GM12878 (cell line): ENCODE results near the gene SBK2. TPM values are rescaled to one million over a fixed set of nuclear protein-coding genes. Genes with fewer than 3 reads are reported as not detected.
A peak's percentile ranks its signal among the peaks of the same experiment; 100 is the strongest.

Source experiments
- ATAC-seq: fragments of 200-7000 bp; cut with Tn5 transposase; 3 replicates; pipeline ENCODE4 v1.9.1; 2020; ENCODE audit warnings: mild to moderate bottlenecking, moderate library complexity
- BruUV-seq: library from RNA; stranded (reverse); fragments of 400-500 nt; replicated peaks from 2 replicates; lab custom pipeline; 2021; lab: Mats Ljungman, UMichigan
- CTCF ChIA-PET: fragments of 300-600 bp; sonication (Branson Sonifier 250); formaldehyde crosslinking; extraction: SDS; loops from one replicate; lab custom pipeline; 2021; ENCODE audit warnings: inconsistent platforms; lab: Yijun Ruan, JAX
- POLR2A ChIA-PET: fragments of 350-600 bp; formaldehyde crosslinking; extraction: SDS; loops from one replicate; lab custom pipeline; 2021; ENCODE audit warnings: inconsistent platforms; lab: Charles Lee
- RAD21 ChIA-PET: fragments of 300-600 bp; sonication (Branson Sonifier 250); formaldehyde crosslinking; loops from one replicate; lab custom pipeline; 2023; ENCODE audit warnings: antibody characterized with exemption; ENCODE audit not compliant: unreplicated experiment; lab: Charles Lee
- SMC1A ChIA-PET: fragments of 300-600 bp; sonication (Branson Sonifier 250); formaldehyde crosslinking; loops from one replicate; lab custom pipeline; 2023; ENCODE audit not compliant: unreplicated experiment, uncharacterized antibody; lab: Charles Lee
- DNase-seq: peaks from one replicate; pipeline ENCODE4 v3.0.0-alpha.2; 2011; ENCODE audit warnings: low read depth, low spot score
- FAIRE-seq: peaks from 3 replicates; lab custom pipeline; 2011; peaks lifted over from hg19 to GRCh38; lab: Jason Lieb, UNC
- H2AFZ ChIP-seq: 2 replicates; pipeline ENCODE4 v1.6.0; 2011; ENCODE audit warnings: low read depth, low read length, control low read depth; ENCODE audit not compliant: control insufficient read depth
- H3K27ac ChIP-seq: 2 replicates; pipeline ENCODE4 v1.5.1; 2011; ENCODE audit warnings: control low read depth; ENCODE audit not compliant: control insufficient read depth, insufficient read depth
- H3K27me3 ChIP-seq, 2 experiments: replicated peaks in 1 of 2; 2 replicates each; pipeline versions ENCODE4 v1.6.0 to v1.6.1; 2011; ENCODE audit warnings: low read length in 1 of 2; ENCODE audit not compliant: control insufficient read depth in 2 of 2, insufficient read depth in 2 of 2
- H3K36me3 ChIP-seq, 2 experiments: 2 replicates each; pipeline ENCODE4 v1.5.1; 2011; ENCODE audit warnings: low read length in 1 of 2; ENCODE audit not compliant: control insufficient read depth in 2 of 2, insufficient read depth in 2 of 2
- H3K4me1 ChIP-seq: 2 replicates; pipeline ENCODE4 v1.6.1; 2011; ENCODE audit warnings: mild to moderate bottlenecking, low read length, moderate library complexity, mixed read lengths; ENCODE audit not compliant: control insufficient read depth, insufficient read depth
- H3K4me2 ChIP-seq: 2 replicates; pipeline ENCODE4 v1.6.0; 2011; ENCODE audit warnings: control low read depth; ENCODE audit not compliant: control insufficient read depth, insufficient read depth
- H3K4me3 ChIP-seq: fragments of 200-600 bp; sonication (generic); 2 replicates; pipeline ENCODE4 v1.5.1; 2016
- H3K79me2 ChIP-seq: 2 replicates; pipeline ENCODE4 v1.6.0; 2011; ENCODE audit warnings: low read length; ENCODE audit not compliant: control insufficient read depth, insufficient read depth
- H3K9ac ChIP-seq: 2 replicates; pipeline ENCODE4 v1.8.0; 2011; ENCODE audit warnings: low read length, control low read depth, mixed read lengths; ENCODE audit not compliant: control insufficient read depth, insufficient read depth
- H3K9me3 ChIP-seq: replicated peaks from 3 replicates; pipeline ENCODE4 v1.5.1; 2011; ENCODE audit warnings: mild to moderate bottlenecking, low read length; ENCODE audit not compliant: control insufficient read depth, insufficient read depth
- H4K20me1 ChIP-seq: 2 replicates; pipeline ENCODE4 v1.6.0; 2011; ENCODE audit not compliant: control insufficient read depth, insufficient read depth
- BMI1 ChIP-seq: fragments of 450-650 bp; IDR thresholded peaks from 2 replicates; pipeline ENCODE4 v1.6.1; 2016; ENCODE audit warnings: mild to moderate bottlenecking, moderate library complexity, borderline replicate concordance
- CBX3 ChIP-seq: fragments of 200-600 bp; sonication (generic); IDR thresholded peaks from 2 replicates; pipeline ENCODE4 v1.6.1; 2016; ENCODE audit warnings: low read depth, borderline replicate concordance
- SIX5 ChIP-seq: IDR thresholded peaks from 2 replicates; pipeline ENCODE4 v1.6.1; 2011; ENCODE audit warnings: mild to moderate bottlenecking, low read depth, low read length, moderate library complexity; ENCODE audit not compliant: severe bottlenecking
- SMC3 ChIP-seq: IDR thresholded peaks from 2 replicates; pipeline ENCODE4 v1.6.1; 2011; ENCODE audit warnings: low read length, improper control_type of control experiment, borderline replicate concordance
- YY1 ChIP-seq: IDR thresholded peaks from 2 replicates; pipeline ENCODE4 v1.6.1; 2011; ENCODE audit warnings: low read depth, mild to moderate bottlenecking, low read length
- WGBS: methylation state at CpG from one replicate; pipeline ENCODE4 v1.1.6; 2016; ENCODE audit warnings: low lambda C conversion rate; ENCODE audit not compliant: insufficient replicate concordance, insufficient coverage; ENCODE audit errors: missing lambda C conversion rate; 5-methylcytosine and 5-hydroxymethylcytosine counted together
- in situ Hi-C: fragments of 300-500 bp; cut with MboI; formaldehyde crosslinking; loops from 9 replicates; pipeline ENCODE4 v1.14.3; 2018; ENCODE audit warnings: mixed read lengths
- intact Hi-C: fragments of 100-400 bp; cut with micrococcal nuclease; formaldehyde crosslinking; loops from one replicate; pipeline ENCODE4 v1.14.2; 2022; ENCODE audit not compliant: unreplicated experiment
- polyA plus RNA-seq, 11 experiments: library from polyadenylated mRNA; depleted of rRNA in 4 of 11; unstranded in 6 of 11; stranded (reverse) in 5 of 11; fragments of >200 nt; fragmentation: Nextera tagmentation in 4 of 11; fragmentation: Illumina TruSeq in 1 of 11; extraction: Ambion mirVana in 4 of 11; extraction: Trizol in 1 of 11; gene quantifications; 1 replicate in 1 of 11; 2 replicates in 10 of 11; pipeline versions ENCODE4 v1.2.1 to v1.2.3, GENCODE V29; 2011 to 2016; ENCODE audit warnings: inconsistent platforms in 2 of 11, missing spikeins in 2 of 11, low read depth in 1 of 11
- total RNA-seq, 4 experiments: library from RNA; depleted of rRNA in 3 of 4; stranded (reverse); fragments of >200 nt in 3 of 4; fragmentation: Illumina TruSeq in 1 of 4; extraction: Trizol in 1 of 4; gene quantifications; 2 replicates each; pipeline versions ENCODE4 v1.2.1 to v1.2.3, GENCODE V29; 2013 to 2021
- TF ChIP-seq, protein P1 (sequence below): fragments of 450-650 bp; IDR thresholded peaks from 2 replicates; pipeline ENCODE4 v1.6.1; 2016; ENCODE audit warnings: mild to moderate bottlenecking, moderate library complexity, borderline replicate concordance
- TF ChIP-seq, protein P2 (sequence below): IDR thresholded peaks from 2 replicates; pipeline ENCODE4 v1.6.1; 2012; ENCODE audit warnings: low read depth, low read length, improper control_type of control experiment
- TF ChIP-seq, protein P3 (sequence below): IDR thresholded peaks from 2 replicates; pipeline ENCODE4 v1.6.1; 2012; ENCODE audit warnings: improper control_type of control experiment, low read depth, low read length; ENCODE audit not compliant: insufficient replicate concordance

The SBK2 gene
- total and polyA plus RNA-seq, 10 of the 15 experiments (the other 5 are each of a cell fraction or from before 2014, with no cell fraction given), result not detected

DNA sequence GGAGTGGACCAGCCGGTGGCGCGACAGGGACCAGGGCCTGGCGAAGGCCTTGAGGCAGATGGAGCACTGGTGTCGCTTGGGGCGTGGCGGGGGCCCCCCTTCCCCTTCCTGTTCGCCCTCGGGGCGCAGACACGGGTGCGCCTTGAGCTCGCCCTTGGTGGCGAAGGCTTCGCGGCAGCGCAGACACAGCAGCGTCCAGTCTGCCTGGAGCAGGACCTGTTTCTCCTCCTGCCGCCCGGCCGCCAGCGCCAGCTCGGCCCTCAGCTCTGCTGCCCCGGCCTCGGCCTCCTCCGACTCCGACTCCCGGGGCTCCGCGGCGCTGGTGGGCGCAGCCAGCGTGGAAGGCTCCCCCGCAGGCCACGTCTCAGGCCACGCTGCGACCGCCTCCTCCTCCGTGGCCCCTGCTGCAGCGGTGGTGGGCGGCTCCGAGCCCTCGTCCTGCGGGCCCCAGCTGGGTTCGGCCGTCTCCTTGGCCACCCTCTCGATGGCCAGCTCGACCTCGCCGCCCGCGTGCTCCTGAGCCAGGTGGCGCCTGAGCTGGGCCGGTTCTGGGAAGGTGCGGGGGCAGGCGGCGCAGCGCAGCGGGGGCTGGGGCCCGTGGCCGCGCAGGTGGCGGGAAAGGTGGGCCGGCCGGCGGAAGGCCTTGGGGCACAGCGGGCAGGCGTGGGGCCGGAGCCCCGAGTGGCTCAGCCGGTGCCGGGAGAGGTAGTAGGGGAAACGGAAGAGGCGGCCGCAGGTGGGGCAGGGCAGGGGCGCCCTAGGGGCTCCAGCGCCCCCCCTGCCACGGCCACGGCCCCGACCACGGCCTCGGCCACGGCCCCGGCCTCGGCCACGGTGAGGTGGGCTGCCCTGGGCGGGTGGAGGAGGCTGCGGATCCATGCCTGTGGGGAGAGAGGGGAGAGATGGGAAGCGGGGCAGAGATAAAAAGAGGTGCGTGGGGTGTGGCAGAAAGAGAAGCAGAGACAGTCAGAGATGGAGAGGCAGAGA is 42.1 kb upstream of the SBK2 start:
- peak overlapping the region; percentile 93 for H3K4me3 ChIP-seq
- ATAC-seq (no peak), DNase-seq (no peak), FAIRE-seq (no peak)
- no peaks in the 10 kb centered on the region for H3K9me3 ChIP-seq
- H3K9ac ChIP-seq, result no peak overlapping the region
- peak overlapping the region; percentile 71 for H3K4me2 ChIP-seq
- peaks cover 0 to 5% of the 10 kb centered on the region in 2 experiments; a peak in 1 of 4 replicates for H3K36me3 ChIP-seq
- intact Hi-C loops (no loop called here), in situ Hi-C loops (no loop called here)
- RAD21 ChIA-PET, result no interaction called here
- no peak overlapping the region for H2AFZ ChIP-seq
- POLR2A ChIA-PET, result no interaction called here
- 0 out of 2 replicates have a peak, but pooled peaks cover 3% of the 10 kb centered on the region for H3K4me1 ChIP-seq
- WGBS, result 92% methylated on average over 64 of the region's 90 CpGs
- no peak overlapping the region for H3K27ac ChIP-seq
- H3K27me3 ChIP-seq, result no peaks in the 10 kb centered on the region
- SMC1A ChIA-PET, result no interaction called here
- no peaks in the 10 kb centered on the region for H4K20me1 ChIP-seq
- peaks cover 11% of the 10 kb centered on the region for H3K79me2 ChIP-seq
- CTCF ChIA-PET, result no interaction called here
- BruUV-seq, result TSS peak; percentile 68
- TF ChIP-seq, protein P1, sequence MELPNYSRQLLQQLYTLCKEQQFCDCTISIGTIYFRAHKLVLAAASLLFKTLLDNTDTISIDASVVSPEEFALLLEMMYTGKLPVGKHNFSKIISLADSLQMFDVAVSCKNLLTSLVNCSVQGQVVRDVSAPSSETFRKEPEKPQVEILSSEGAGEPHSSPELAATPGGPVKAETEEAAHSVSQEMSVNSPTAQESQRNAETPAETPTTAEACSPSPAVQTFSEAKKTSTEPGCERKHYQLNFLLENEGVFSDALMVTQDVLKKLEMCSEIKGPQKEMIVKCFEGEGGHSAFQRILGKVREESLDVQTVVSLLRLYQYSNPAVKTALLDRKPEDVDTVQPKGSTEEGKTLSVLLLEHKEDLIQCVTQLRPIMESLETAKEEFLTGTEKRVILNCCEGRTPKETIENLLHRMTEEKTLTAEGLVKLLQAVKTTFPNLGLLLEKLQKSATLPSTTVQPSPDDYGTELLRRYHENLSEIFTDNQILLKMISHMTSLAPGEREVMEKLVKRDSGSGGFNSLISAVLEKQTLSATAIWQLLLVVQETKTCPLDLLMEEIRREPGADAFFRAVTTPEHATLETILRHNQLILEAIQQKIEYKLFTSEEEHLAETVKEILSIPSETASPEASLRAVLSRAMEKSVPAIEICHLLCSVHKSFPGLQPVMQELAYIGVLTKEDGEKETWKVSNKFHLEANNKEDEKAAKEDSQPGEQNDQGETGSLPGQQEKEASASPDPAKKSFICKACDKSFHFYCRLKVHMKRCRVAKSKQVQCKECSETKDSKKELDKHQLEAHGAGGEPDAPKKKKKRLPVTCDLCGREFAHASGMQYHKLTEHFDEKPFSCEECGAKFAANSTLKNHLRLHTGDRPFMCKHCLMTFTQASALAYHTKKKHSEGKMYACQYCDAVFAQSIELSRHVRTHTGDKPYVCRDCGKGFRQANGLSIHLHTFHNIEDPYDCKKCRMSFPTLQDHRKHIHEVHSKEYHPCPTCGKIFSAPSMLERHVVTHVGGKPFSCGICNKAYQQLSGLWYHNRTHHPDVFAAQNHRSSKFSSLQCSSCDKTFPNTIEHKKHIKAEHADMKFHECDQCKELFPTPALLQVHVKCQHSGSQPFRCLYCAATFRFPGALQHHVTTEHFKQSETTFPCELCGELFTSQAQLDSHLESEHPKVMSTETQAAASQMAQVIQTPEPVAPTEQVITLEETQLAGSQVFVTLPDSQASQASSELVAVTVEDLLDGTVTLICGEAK, result no peak
- TF ChIP-seq YY1, result no peak
- TF ChIP-seq, protein P2, sequence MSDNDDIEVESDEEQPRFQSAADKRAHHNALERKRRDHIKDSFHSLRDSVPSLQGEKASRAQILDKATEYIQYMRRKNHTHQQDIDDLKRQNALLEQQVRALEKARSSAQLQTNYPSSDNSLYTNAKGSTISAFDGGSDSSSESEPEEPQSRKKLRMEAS, result no peak
- TF ChIP-seq SMC3, result no peak
- TF ChIP-seq, protein P3, sequence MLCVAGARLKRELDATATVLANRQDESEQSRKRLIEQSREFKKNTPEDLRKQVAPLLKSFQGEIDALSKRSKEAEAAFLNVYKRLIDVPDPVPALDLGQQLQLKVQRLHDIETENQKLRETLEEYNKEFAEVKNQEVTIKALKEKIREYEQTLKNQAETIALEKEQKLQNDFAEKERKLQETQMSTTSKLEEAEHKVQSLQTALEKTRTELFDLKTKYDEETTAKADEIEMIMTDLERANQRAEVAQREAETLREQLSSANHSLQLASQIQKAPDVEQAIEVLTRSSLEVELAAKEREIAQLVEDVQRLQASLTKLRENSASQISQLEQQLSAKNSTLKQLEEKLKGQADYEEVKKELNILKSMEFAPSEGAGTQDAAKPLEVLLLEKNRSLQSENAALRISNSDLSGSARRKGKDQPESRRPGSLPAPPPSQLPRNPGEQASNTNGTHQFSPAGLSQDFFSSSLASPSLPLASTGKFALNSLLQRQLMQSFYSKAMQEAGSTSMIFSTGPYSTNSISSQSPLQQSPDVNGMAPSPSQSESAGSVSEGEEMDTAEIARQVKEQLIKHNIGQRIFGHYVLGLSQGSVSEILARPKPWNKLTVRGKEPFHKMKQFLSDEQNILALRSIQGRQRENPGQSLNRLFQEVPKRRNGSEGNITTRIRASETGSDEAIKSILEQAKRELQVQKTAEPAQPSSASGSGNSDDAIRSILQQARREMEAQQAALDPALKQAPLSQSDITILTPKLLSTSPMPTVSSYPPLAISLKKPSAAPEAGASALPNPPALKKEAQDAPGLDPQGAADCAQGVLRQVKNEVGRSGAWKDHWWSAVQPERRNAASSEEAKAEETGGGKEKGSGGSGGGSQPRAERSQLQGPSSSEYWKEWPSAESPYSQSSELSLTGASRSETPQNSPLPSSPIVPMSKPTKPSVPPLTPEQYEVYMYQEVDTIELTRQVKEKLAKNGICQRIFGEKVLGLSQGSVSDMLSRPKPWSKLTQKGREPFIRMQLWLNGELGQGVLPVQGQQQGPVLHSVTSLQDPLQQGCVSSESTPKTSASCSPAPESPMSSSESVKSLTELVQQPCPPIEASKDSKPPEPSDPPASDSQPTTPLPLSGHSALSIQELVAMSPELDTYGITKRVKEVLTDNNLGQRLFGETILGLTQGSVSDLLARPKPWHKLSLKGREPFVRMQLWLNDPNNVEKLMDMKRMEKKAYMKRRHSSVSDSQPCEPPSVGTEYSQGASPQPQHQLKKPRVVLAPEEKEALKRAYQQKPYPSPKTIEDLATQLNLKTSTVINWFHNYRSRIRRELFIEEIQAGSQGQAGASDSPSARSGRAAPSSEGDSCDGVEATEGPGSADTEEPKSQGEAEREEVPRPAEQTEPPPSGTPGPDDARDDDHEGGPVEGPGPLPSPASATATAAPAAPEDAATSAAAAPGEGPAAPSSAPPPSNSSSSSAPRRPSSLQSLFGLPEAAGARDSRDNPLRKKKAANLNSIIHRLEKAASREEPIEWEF, result no peak
- no peak for TF ChIP-seq BMI1
- TF ChIP-seq SIX5, result no peak
- no peak for TF ChIP-seq CBX3
